OCI-LY1 (cell line): Measurements from ENCODE around the gene CALCOCO1.

Experiments
- EZH2 ChIP-seq: fragments of 200-600 bp; sonication (generic), shearing (Covaris generic); IDR thresholded peaks from 2 replicates; pipeline ENCODE4 v1.8.0; 2017; ENCODE audit warnings: borderline replicate concordance, mixed run types, mild to moderate bottlenecking, antibody characterized with exemption, low read length, moderate library complexity, mixed read lengths
- TF ChIP-seq, protein P1 (sequence below): fragments of 200-600 bp; sonication (generic), shearing (Covaris generic); IDR thresholded peaks from 2 replicates; pipeline ENCODE4 v1.5.1; 2017; ENCODE audit warnings: mild to moderate bottlenecking, antibody characterized with exemption, low read length, moderate library complexity, mixed read lengths

DNA sequence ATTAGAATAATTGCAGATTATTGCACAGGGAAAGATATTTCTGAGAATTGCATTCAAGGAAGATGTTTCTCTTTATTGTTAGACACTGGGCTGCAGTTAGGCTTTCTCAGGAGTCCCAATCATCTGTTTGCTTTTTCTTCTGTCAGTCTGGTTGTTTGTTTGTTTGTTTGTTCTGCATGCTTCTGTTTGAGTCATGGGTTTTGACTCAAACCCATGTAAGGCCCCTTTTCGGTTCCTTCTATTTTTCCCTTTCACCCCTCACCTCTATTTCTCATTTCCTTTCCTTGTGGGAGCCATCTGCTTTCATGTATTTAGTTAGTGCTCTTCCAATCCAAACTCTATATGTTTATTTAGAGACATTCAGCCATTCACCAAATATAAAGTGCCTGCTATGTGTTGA lies 49.6 kb upstream of the CALCOCO1 start:
- TF ChIP-seq, protein P1, sequence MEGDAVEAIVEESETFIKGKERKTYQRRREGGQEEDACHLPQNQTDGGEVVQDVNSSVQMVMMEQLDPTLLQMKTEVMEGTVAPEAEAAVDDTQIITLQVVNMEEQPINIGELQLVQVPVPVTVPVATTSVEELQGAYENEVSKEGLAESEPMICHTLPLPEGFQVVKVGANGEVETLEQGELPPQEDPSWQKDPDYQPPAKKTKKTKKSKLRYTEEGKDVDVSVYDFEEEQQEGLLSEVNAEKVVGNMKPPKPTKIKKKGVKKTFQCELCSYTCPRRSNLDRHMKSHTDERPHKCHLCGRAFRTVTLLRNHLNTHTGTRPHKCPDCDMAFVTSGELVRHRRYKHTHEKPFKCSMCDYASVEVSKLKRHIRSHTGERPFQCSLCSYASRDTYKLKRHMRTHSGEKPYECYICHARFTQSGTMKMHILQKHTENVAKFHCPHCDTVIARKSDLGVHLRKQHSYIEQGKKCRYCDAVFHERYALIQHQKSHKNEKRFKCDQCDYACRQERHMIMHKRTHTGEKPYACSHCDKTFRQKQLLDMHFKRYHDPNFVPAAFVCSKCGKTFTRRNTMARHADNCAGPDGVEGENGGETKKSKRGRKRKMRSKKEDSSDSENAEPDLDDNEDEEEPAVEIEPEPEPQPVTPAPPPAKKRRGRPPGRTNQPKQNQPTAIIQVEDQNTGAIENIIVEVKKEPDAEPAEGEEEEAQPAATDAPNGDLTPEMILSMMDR = no peak
- TF ChIP-seq EZH2 = no peak
